Measurements from ENCODE around the gene LMX1B.

DNA sequence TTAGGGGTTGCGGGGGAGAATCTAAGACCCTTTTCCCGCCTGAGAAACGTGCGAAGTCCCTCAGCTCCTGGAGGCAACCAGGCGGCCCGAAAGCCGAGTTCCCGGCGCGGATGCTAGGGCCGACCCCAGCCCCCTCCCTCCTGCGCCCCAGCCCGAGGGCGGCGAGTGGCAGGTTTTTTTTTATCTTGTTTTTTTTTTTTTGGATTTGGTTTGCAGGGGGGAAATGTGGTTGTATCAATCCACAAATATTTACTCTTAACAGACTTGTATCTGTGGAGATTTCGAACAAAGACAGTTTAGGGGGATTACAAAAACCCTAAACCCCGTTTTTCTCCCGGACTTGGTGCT is 10.7 kb downstream of the LMX1B start:
- no peak for TF ChIP-seq POLR2AphosphoS5 (IDR thresholded peaks at IDR 0.05; ENCODE audit: insufficient read depth, low read depth, low read length)
- no peak for TF ChIP-seq CTCF (IDR thresholded peaks at IDR 0.05; ENCODE audit: extremely low read depth in 1 of 2, insufficient read depth in 1 of 2, low read depth in 1 of 2, low read length in 2 of 2)
- TF ChIP-seq POLR2A (IDR thresholded peaks at IDR 0.05; ENCODE audit: low read depth, low read length), result no peak
- TF ChIP-seq EZH2 (IDR thresholded peaks at IDR 0.05; ENCODE audit: borderline replicate concordance, low read depth, low read length, severe bottlenecking), result no peak
- TF ChIP-seq GATA2 (IDR thresholded peaks at IDR 0.05; ENCODE audit: insufficient read depth, insufficient read length, low read depth, low read length), result no peak

Data from endothelial cell of umbilical vein (primary cell).